B cell (primary cell): ENCODE data around the gene UGT2B15. TPM values are rescaled to one million over a fixed set of nuclear protein-coding genes. Genes with fewer than 3 reads are reported as not detected.

Experiments
- ATAC-seq: fragments of 200-7000 bp; cut with Tn5 transposase; one replicate; pipeline ENCODE4 v1.10.0; 2021; ENCODE audit warnings: low read depth, mild to moderate bottlenecking, moderate number of reproducible peaks, moderate library complexity
- CTCF ChIA-PET: fragments of 350-600 bp; sonication (Branson Sonifier 250); formaldehyde crosslinking; loops from one replicate; lab custom pipeline; 2021; ENCODE audit warnings: antibody characterized with exemption, inconsistent platforms; lab: Charles Lee
- POLR2A ChIA-PET: fragments of 350-600 bp; sonication (Branson Sonifier 250); formaldehyde crosslinking; loops from one replicate; lab custom pipeline; 2021; ENCODE audit warnings: antibody characterized with exemption; lab: Charles Lee
- DNase-seq: peaks from one replicate; pipeline ENCODE4 v3.0.0; 2013
- H2AFZ ChIP-seq: 2 replicates; pipeline ENCODE4 v1.6.1; 2012; ENCODE audit warnings: mild to moderate bottlenecking, low read depth, low read length; ENCODE audit not compliant: insufficient read depth, poor library complexity, severe bottlenecking
- H3K27ac ChIP-seq, 2 donors: 1 replicate in 1 of 2; 2 replicates in 1 of 2; pipeline ENCODE4 v1.5.1; 2012 to 2013; ENCODE audit warnings: low read length in 2 of 2, mild to moderate bottlenecking in 2 of 2, moderate library complexity in 1 of 2
- H3K27me3 ChIP-seq, 4 experiments: fragments of 200-600 bp in 1 of 4; sonication (generic) in 1 of 4; replicated peaks in 1 of 4; 1 replicate in 2 of 4; 2 replicates in 2 of 4; pipeline versions ENCODE4 v1.6.1 to v1.7.0; 2013 to 2016; ENCODE audit warnings: low read length in 3 of 4, mild to moderate bottlenecking in 2 of 4, mixed read lengths in 1 of 4, moderate library complexity in 1 of 4; ENCODE audit not compliant: insufficient read depth in 4 of 4, control insufficient read depth in 3 of 4; ENCODE audit errors: control extremely low read depth in 1 of 4
- H3K36me3 ChIP-seq, 2 experiments: replicated peaks in 1 of 2; 1 replicate in 1 of 2; 2 replicates in 1 of 2; pipeline versions ENCODE4 v1.6.1 to v1.7.1; 2013; ENCODE audit warnings: low read length in 1 of 2; ENCODE audit not compliant: insufficient read depth in 2 of 2, control insufficient read depth in 1 of 2; ENCODE audit errors: control extremely low read depth in 1 of 2, extremely low read depth in 1 of 2
- H3K4me1 ChIP-seq, 2 donors: fragments of 200-600 bp in 1 of 2; sonication (generic) in 1 of 2; 1 replicate in 1 of 2; 2 replicates in 1 of 2; pipeline versions ENCODE4 v1.5.1 to v1.6.1; 2013 to 2017; ENCODE audit warnings: low read length in 2 of 2; ENCODE audit not compliant: control insufficient read depth in 2 of 2, insufficient read depth in 2 of 2
- H3K4me2 ChIP-seq: replicated peaks from 2 replicates; pipeline ENCODE3; 2012; ENCODE audit warnings: mild to moderate bottlenecking, low read depth, low read length; ENCODE audit not compliant: poor library complexity, severe bottlenecking
- H3K4me3 ChIP-seq, 5 experiments: fragments of 200-600 bp in 1 of 5; sonication (generic) in 1 of 5; 1 replicate in 3 of 5; 2 replicates in 2 of 5; pipeline versions ENCODE4 v1.5.1 to v1.7.0; 2011 to 2016; ENCODE audit warnings: low read length in 4 of 5, mild to moderate bottlenecking in 4 of 5, low read depth in 2 of 5, control low read depth in 1 of 5, moderate library complexity in 1 of 5; ENCODE audit not compliant: insufficient read depth in 1 of 5; ENCODE audit errors: control extremely low read depth in 1 of 5, extremely low read depth in 1 of 5
- H3K79me2 ChIP-seq: fragments of 200-600 bp; sonication (generic); one replicate; pipeline ENCODE4 v1.6.0; 2016; ENCODE audit warnings: low read length; ENCODE audit not compliant: control insufficient read depth, insufficient read depth
- H3K9ac ChIP-seq: fragments of 200-600 bp; sonication (generic); 2 replicates; pipeline ENCODE4 v1.6.1; 2017; ENCODE audit warnings: mild to moderate bottlenecking, low read length, moderate library complexity
- H3K9me3 ChIP-seq, 3 donors: one replicate each; pipeline versions ENCODE4 v1.6.1 to v1.7.1; 2013; ENCODE audit warnings: low read length in 2 of 3; ENCODE audit not compliant: control insufficient read depth in 2 of 3, insufficient read depth in 1 of 3; ENCODE audit errors: control extremely low read depth in 1 of 3
- H4K20me1 ChIP-seq: 2 replicates; pipeline ENCODE4 v1.6.0; 2012; ENCODE audit warnings: mild to moderate bottlenecking, low read length; ENCODE audit not compliant: insufficient read depth, control insufficient read depth, poor library complexity, severe bottlenecking
- H3K27ac Mint-ChIP-seq: one replicate; pipeline ENCODE4 v1.8.0; 2021; ENCODE audit warnings: mixed read lengths
- H3K27me3 Mint-ChIP-seq: one replicate; pipeline ENCODE4 v1.8.0; 2021; ENCODE audit warnings: mixed read lengths
- H3K4me1 Mint-ChIP-seq: one replicate; pipeline ENCODE4 v1.8.0; 2021; ENCODE audit warnings: mixed read lengths
- H3K4me3 Mint-ChIP-seq: one replicate; pipeline ENCODE4 v1.8.0; 2021; ENCODE audit warnings: mixed read lengths
- H3K9me3 Mint-ChIP-seq: one replicate; pipeline ENCODE4 v1.8.0; 2022; ENCODE audit warnings: mixed read lengths; ENCODE audit not compliant: insufficient read depth
- EZH2 ChIP-seq: IDR thresholded peaks from 2 replicates; pipeline ENCODE4 v1.6.1; 2012; ENCODE audit warnings: borderline replicate concordance, low read depth, mild to moderate bottlenecking, moderate library complexity, low read length; ENCODE audit not compliant: insufficient read depth, poor library complexity, severe bottlenecking
- WGBS: methylation state at CpG from one replicate; pipeline ENCODE4 v1.1.5; 2013; ENCODE audit warnings: missing lambda C conversion rate; ENCODE audit not compliant: insufficient coverage; 5-methylcytosine and 5-hydroxymethylcytosine counted together
- intact Hi-C: fragments of 100-400 bp; cut with micrococcal nuclease; formaldehyde crosslinking; loops from one replicate; pipeline ENCODE4 v1.10.0; 2022
- polyA plus RNA-seq: library from polyadenylated mRNA; depleted of rRNA; stranded (reverse); fragments of >200 nt; gene quantifications from 2 replicates; pipeline ENCODE4 v1.2.3, GENCODE V29; 2012
- total RNA-seq, 2 donors: library from RNA; stranded (reverse); fragments of 120-200 nt in 1 of 2; gene quantifications; 1 replicate in 1 of 2; 2 replicates in 1 of 2; pipeline versions ENCODE4 v1.2.3 to v1.2.4, GENCODE V29; 2013 to 2022
- TF ChIP-seq, protein P1 (sequence below): fragments of 200-600 bp; IDR thresholded peaks from one replicate; pipeline ENCODE4 v1.8.0; 2022; ENCODE audit warnings: antibody characterized with exemption, mild to moderate bottlenecking

UGT2B15 gene
- total and polyA plus RNA-seq, 2 donors (not counting 1 experiment from before 2014, with no cell fraction given) = not detected

- no CpG with 5 or more reads among the region's 3 CpGs for WGBS
- H3K9me3 Mint-ChIP-seq = no peaks in the 10 kb centered on the region
- ATAC-seq = no peak
- H4K20me1 ChIP-seq = no peaks in the 10 kb centered on the region
- peaks cover 0 to 6% (median 0%) of the 10 kb centered on the region in 3 donors for H3K9me3 ChIP-seq
- no peaks in the 10 kb centered on the region for H3K27me3 ChIP-seq
- intact Hi-C loops = no loop called here
- H3K4me2 ChIP-seq = no peak overlapping the region
- no peaks in the 10 kb centered on the region for H3K79me2 ChIP-seq
- TF ChIP-seq, protein P1, sequence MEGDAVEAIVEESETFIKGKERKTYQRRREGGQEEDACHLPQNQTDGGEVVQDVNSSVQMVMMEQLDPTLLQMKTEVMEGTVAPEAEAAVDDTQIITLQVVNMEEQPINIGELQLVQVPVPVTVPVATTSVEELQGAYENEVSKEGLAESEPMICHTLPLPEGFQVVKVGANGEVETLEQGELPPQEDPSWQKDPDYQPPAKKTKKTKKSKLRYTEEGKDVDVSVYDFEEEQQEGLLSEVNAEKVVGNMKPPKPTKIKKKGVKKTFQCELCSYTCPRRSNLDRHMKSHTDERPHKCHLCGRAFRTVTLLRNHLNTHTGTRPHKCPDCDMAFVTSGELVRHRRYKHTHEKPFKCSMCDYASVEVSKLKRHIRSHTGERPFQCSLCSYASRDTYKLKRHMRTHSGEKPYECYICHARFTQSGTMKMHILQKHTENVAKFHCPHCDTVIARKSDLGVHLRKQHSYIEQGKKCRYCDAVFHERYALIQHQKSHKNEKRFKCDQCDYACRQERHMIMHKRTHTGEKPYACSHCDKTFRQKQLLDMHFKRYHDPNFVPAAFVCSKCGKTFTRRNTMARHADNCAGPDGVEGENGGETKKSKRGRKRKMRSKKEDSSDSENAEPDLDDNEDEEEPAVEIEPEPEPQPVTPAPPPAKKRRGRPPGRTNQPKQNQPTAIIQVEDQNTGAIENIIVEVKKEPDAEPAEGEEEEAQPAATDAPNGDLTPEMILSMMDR = no peak
- TF ChIP-seq EZH2 = no peak
- H3K9ac ChIP-seq = no peak overlapping the region
- CTCF ChIA-PET = no interaction called here
- H3K27ac Mint-ChIP-seq = no peak overlapping the region
- POLR2A ChIA-PET = no interaction called here
- no peak overlapping the region for H3K27ac ChIP-seq
- H3K4me1 Mint-ChIP-seq = no peaks in the 10 kb centered on the region
- H2AFZ ChIP-seq = no peak overlapping the region
- no peaks in the 10 kb centered on the region for H3K27me3 Mint-ChIP-seq
- no peak overlapping the region for H3K4me3 ChIP-seq
- H3K4me3 Mint-ChIP-seq = no peak overlapping the region
- no peaks in the 10 kb centered on the region for H3K4me1 ChIP-seq
- H3K36me3 ChIP-seq = no peaks in the 10 kb centered on the region
- DNase-seq = no peak
Observed at GRCh38 chr4:68599150-68599549, 71.3 kb downstream of the UGT2B15 start.

DNA sequence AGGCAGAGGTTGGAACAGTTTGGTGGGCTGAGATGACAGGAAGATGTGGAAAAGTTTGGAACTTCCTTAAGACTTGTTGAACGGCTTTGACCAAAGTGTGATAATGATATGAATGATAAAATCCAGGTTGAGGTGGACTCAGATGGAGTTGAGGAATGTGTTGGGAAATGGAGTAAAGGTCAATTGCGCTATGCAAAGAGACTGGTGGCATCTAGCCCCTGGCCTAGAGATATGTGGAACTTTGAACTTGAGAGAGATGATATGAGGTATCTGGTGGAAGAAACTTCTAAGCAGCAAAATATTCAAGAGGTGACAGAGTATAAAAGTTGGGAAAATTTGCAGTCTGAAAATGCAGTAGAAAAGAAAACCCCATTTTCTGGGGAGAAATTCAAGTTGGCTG lies 73.0 kb downstream of the UGT2B15 start:
- no peaks in the 10 kb centered on the region for H3K27me3 ChIP-seq
- no peaks in the 10 kb centered on the region for H3K4me1 ChIP-seq
- Mint-ChIP-seq H3K4me3 (no peak overlapping the region), H3K9me3 (no peaks in the 10 kb centered on the region), H3K27ac (no peak overlapping the region), H3K4me1 (no peaks in the 10 kb centered on the region), H3K27me3 (no peaks in the 10 kb centered on the region)
- no peak overlapping the region for H3K4me3 ChIP-seq
- ChIA-PET CTCF (no interaction called here), POLR2A (no interaction called here)
- H3K4me2 ChIP-seq = no peak overlapping the region
- no peaks in the 10 kb centered on the region for H3K79me2 ChIP-seq
- no peak overlapping the region for H2AFZ ChIP-seq
- no peaks in the 10 kb centered on the region for H3K9me3 ChIP-seq
- DNase-seq (no peak), ATAC-seq (no peak)
- no peaks in the 10 kb centered on the region for H4K20me1 ChIP-seq
- intact Hi-C loops = no loop called here
- H3K27ac ChIP-seq = no peak overlapping the region
- H3K36me3 ChIP-seq = no peaks in the 10 kb centered on the region
- WGBS = 97% methylated on average over 2 of the region's 2 CpGs
- TF ChIP-seq, protein P1 = no peak
- no peak for TF ChIP-seq EZH2
- H3K9ac ChIP-seq = no peak overlapping the region

Other genes with a start within 250 kb of the UGT2B15 start
- not detected in 2 replicates for gene TMPRSS11E, start 223.2 kb downstream of the UGT2B15 start, total RNA-seq
- 0.06 TPM in 1 of 2 replicates, not detected in the other for gene TMPRSS11E, start 223.2 kb downstream of the UGT2B15 start, polyA plus RNA-seq
- 0.41 and 0.52 TPM in 2 replicates for gene UGT2B17, start 94.3 kb downstream of the UGT2B15 start, total RNA-seq
- gene UGT2B17, start 94.3 kb downstream of the UGT2B15 start, polyA plus RNA-seq = 0.26 TPM in 1 of 2 replicates, not detected in the other
- not detected in 2 replicates for gene UGT2B10, start 145.3 kb upstream of the UGT2B15 start, total RNA-seq
- gene UGT2B10, start 145.3 kb upstream of the UGT2B15 start, polyA plus RNA-seq = not detected in 2 replicates